BLaER1 treated with 17β-estradiol and CSF1 and Interleukin-3, amounts not matched to agents 10 nM and 100 nM (cell line): ENCODE results near the gene FOXP1.

ENCODE experiments used
- H3K27ac ChIP-seq, 11 experiments: shearing (Covaris generic); formaldehyde crosslinking; 2 replicates each; pipeline ENCODE4 v1.8.1; 2022
- H3K27me3 ChIP-seq, 11 experiments: shearing (Covaris generic); formaldehyde crosslinking; 2 replicates each; pipeline ENCODE4 v1.8.1; 2022
- H3K36me3 ChIP-seq, 11 experiments: shearing (Covaris generic); formaldehyde crosslinking; 2 replicates each; pipeline ENCODE4 v1.8.1; 2022
- H3K4me1 ChIP-seq, 10 experiments: shearing (Covaris generic); formaldehyde crosslinking; 2 replicates each; pipeline ENCODE4 v1.8.1; 2022
- H3K4me2 ChIP-seq, 11 experiments: shearing (Covaris generic); formaldehyde crosslinking; 2 replicates each; pipeline ENCODE4 v1.8.1; 2022
- H3K4me3 ChIP-seq, 10 experiments: shearing (Covaris generic); formaldehyde crosslinking; 2 replicates each; pipeline ENCODE4 v1.8.1; 2022
- H3K9ac ChIP-seq, 11 experiments: shearing (Covaris generic); formaldehyde crosslinking; 2 replicates each; pipeline ENCODE4 v1.8.1; 2022
- H3K9me3 ChIP-seq, 11 experiments: shearing (Covaris generic); formaldehyde crosslinking; replicated peaks in 1 of 11; 2 replicates each; pipeline ENCODE4 v1.8.1; 2022
- H4K20me1 ChIP-seq, 11 experiments: shearing (Covaris generic); formaldehyde crosslinking; 2 replicates each; pipeline ENCODE4 v1.8.1; 2022
- Cebpa-rat ChIP-seq, 11 experiments: shearing (Covaris generic); IDR thresholded peaks; 2 replicates each; pipeline ENCODE4 v1.8.1; 2022

FOXP1 gene

GRCh38 chr3:71142441-71143161, 440.9 kb downstream of the FOXP1 start:
- Histone ChIP-seq H3K4me3 (no peak overlapping the region), H4K20me1 (no peaks in the 10 kb centered on the region), H3K4me2 (no peak overlapping the region), H3K4me1 (no peaks in the 10 kb centered on the region), H3K27me3 (no peaks in the 10 kb centered on the region), H3K27ac (no peak overlapping the region), H3K36me3 (no peaks in the 10 kb centered on the region), H3K9me3 (no peaks in the 10 kb centered on the region), H3K9ac (no peak overlapping the region)
- no peak for TF ChIP-seq Cebpa-rat (IDR thresholded peaks at IDR 0.05)

DNA sequence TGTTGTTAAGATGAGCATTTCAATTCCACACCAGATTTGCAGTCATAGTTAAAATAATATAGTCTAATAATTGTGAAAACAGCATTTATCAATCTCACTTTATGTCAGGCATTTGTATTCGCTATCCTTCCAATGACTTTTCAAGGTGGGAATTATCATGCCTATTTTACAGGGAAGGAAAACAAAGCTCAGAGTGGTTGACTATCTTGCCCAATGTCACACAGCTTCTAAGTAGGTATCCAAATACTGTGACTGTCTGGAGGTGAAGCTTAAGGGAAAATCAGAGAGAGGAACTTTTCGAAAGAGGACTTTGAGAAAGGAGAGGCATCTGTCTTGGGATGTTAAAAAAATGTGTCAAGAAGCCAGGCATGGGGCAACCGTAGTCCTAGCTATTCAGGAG, 443.1 kb downstream of the FOXP1 start:
- Histone ChIP-seq H3K4me1 (no peaks in the 10 kb centered on the region), H3K4me2 (no peak overlapping the region), H3K36me3 (no peaks in the 10 kb centered on the region), H3K27ac (no peak overlapping the region), H3K9ac (no peak overlapping the region), H3K4me3 (no peak overlapping the region), H3K27me3 (no peaks in the 10 kb centered on the region), H4K20me1 (no peaks in the 10 kb centered on the region), H3K9me3 (no peaks in the 10 kb centered on the region)
- no peak for TF ChIP-seq Cebpa-rat (IDR thresholded peaks at IDR 0.05)

GRCh38 chr3:71139496-71139895, 444.0 kb downstream of the FOXP1 start:
- Histone ChIP-seq H3K4me3 (no peak overlapping the region), H3K9me3 (no peaks in the 10 kb centered on the region), H3K4me2 (no peak overlapping the region), H4K20me1 (no peaks in the 10 kb centered on the region), H3K27me3 (no peaks in the 10 kb centered on the region), H3K9ac (no peak overlapping the region), H3K36me3 (no peaks in the 10 kb centered on the region), H3K27ac (no peak overlapping the region), H3K4me1 (no peaks in the 10 kb centered on the region)
- TF ChIP-seq Cebpa-rat (IDR thresholded peaks at IDR 0.05) = no peak

GRCh38 chr3:71138410-71138809, 445.1 kb downstream of the FOXP1 start:
- Histone ChIP-seq H3K4me1 (no peaks in the 10 kb centered on the region), H3K4me3 (no peak overlapping the region), H3K27ac (no peak overlapping the region), H3K9me3 (no peaks in the 10 kb centered on the region), H3K4me2 (no peak overlapping the region), H3K27me3 (peaks cover 0 to 4% (median 0%) of the 10 kb centered on the region in 11 experiments; a peak in 2 of 22 replicates), H3K9ac (no peak overlapping the region), H4K20me1 (no peaks in the 10 kb centered on the region), H3K36me3 (no peaks in the 10 kb centered on the region)
- no peak for TF ChIP-seq Cebpa-rat (IDR thresholded peaks at IDR 0.05)

- no peaks in the 10 kb centered on the region for H3K9me3 ChIP-seq
- no peak overlapping the region for H3K4me2 ChIP-seq
- TF ChIP-seq Cebpa-rat (IDR thresholded peaks at IDR 0.05) = no peak
- H3K27ac ChIP-seq = no peak overlapping the region
- H4K20me1 ChIP-seq = no peaks in the 10 kb centered on the region
- H3K4me3 ChIP-seq = no peak overlapping the region
- H3K27me3 ChIP-seq = peaks cover 0 to 25% (median 10%) of the 10 kb centered on the region in 11 experiments; a peak in 12 of 22 replicates
- H3K9ac ChIP-seq = no peak overlapping the region
- H3K36me3 ChIP-seq = no peaks in the 10 kb centered on the region
- H3K4me1 ChIP-seq = peaks cover 8 to 12% (median 9%) of the 10 kb centered on the region in 10 experiments; a peak in 18 of 20 replicates
Observed at GRCh38 chr3:71136276-71136675, 447.3 kb downstream of the FOXP1 start.

- peaks cover 15 to 19% (median 16%) of the 10 kb centered on the region in 10 experiments; a peak in 19 of 20 replicates for H3K4me1 ChIP-seq
- H3K4me3 ChIP-seq = no peak overlapping the region
- no peak overlapping the region for H3K9ac ChIP-seq
- H3K27ac ChIP-seq = no peak overlapping the region
- no peak for TF ChIP-seq Cebpa-rat (IDR thresholded peaks at IDR 0.05)
- H3K9me3 ChIP-seq = no peaks in the 10 kb centered on the region
- H3K27me3 ChIP-seq = peaks cover 0 to 29% (median 11%) of the 10 kb centered on the region in 11 experiments; a peak in 12 of 22 replicates
- H3K36me3 ChIP-seq = no peaks in the 10 kb centered on the region
- H4K20me1 ChIP-seq = no peaks in the 10 kb centered on the region
- no peak overlapping the region for H3K4me2 ChIP-seq
Observed at GRCh38 chr3:71135373-71136088, 448.0 kb downstream of the FOXP1 start.

DNA sequence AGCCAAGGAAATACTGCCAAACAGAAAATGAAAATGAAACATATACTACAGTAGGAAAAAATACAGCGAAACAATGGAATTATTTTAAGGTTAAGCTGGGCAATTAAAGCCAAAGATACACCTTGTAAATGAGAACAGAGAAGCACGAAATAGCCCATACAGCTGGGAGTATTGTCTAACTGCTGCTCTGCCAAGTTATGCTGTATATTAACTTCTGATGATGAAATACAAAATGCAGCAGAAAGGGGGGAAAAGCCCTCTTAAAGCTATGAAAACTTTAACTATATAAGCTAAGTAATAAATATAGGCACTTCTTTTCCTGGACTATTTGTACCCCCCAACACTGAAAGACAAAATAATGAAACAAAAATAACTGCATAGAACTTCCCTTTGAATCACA, 449.0 kb downstream of the FOXP1 start:
- no peaks in the 10 kb centered on the region for H3K9me3 ChIP-seq
- no peak overlapping the region for H3K9ac ChIP-seq
- H3K36me3 ChIP-seq = no peaks in the 10 kb centered on the region
- peaks cover 0 to 29% (median 11%) of the 10 kb centered on the region in 11 experiments; a peak in 12 of 22 replicates for H3K27me3 ChIP-seq
- no peak for TF ChIP-seq Cebpa-rat (IDR thresholded peaks at IDR 0.05)
- no peaks in the 10 kb centered on the region for H4K20me1 ChIP-seq
- no peak overlapping the region for H3K4me3 ChIP-seq
- no peak overlapping the region for H3K27ac ChIP-seq
- peaks cover 15 to 23% (median 16%) of the 10 kb centered on the region in 10 experiments; a peak in 19 of 20 replicates for H3K4me1 ChIP-seq
- no peak overlapping the region for H3K4me2 ChIP-seq

GRCh38 chr3:71133865-71134264, 449.7 kb downstream of the FOXP1 start:
- Histone ChIP-seq H3K4me3 (no peak overlapping the region), H3K4me1 (peaks cover 19 to 29% (median 22%) of the 10 kb centered on the region in 10 experiments), H3K27me3 (peaks cover 0 to 29% (median 11%) of the 10 kb centered on the region in 11 experiments; a peak in 12 of 22 replicates), H3K4me2 (no peak overlapping the region), H3K9ac (no peak overlapping the region), H3K9me3 (no peaks in the 10 kb centered on the region), H3K27ac (no peak overlapping the region), H3K36me3 (no peaks in the 10 kb centered on the region), H4K20me1 (no peaks in the 10 kb centered on the region)
- no peak for TF ChIP-seq Cebpa-rat (IDR thresholded peaks at IDR 0.05)

- H3K9ac ChIP-seq = no peak overlapping the region
- H3K4me1 ChIP-seq = peaks cover 26 to 36% (median 29%) of the 10 kb centered on the region in 10 experiments
- no peaks in the 10 kb centered on the region for H3K9me3 ChIP-seq
- H3K36me3 ChIP-seq = no peaks in the 10 kb centered on the region
- no peak overlapping the region for H3K27ac ChIP-seq
- TF ChIP-seq Cebpa-rat (IDR thresholded peaks at IDR 0.05) = no peak
- H3K27me3 ChIP-seq = peaks cover 0 to 29% (median 11%) of the 10 kb centered on the region in 11 experiments; a peak in 12 of 22 replicates
- H3K4me3 ChIP-seq = no peak overlapping the region
- no peak overlapping the region for H3K4me2 ChIP-seq
- no peaks in the 10 kb centered on the region for H4K20me1 ChIP-seq
Observed at GRCh38 chr3:71132995-71133730, 450.4 kb downstream of the FOXP1 start.
